Activated naive CD8-positive, alpha-beta T cell (primary cell): ENCODE data around the gene DRGX.

Source experiments
- H3K27ac Mint-ChIP-seq: one replicate; pipeline ENCODE4 v1.8.0; 2021; ENCODE audit warnings: mixed read lengths
- H3K27me3 Mint-ChIP-seq: one replicate; pipeline ENCODE4 v1.8.0; 2021; ENCODE audit warnings: mixed read lengths
- H3K36me3 Mint-ChIP-seq: one replicate; pipeline ENCODE4 v1.8.0; 2021; ENCODE audit warnings: mixed read lengths
- H3K4me1 Mint-ChIP-seq: one replicate; pipeline ENCODE4 v1.8.0; 2021; ENCODE audit warnings: low read depth, mixed read lengths
- H3K4me3 Mint-ChIP-seq: one replicate; pipeline ENCODE4 v1.8.0; 2021; ENCODE audit warnings: mild to moderate bottlenecking, mixed read lengths
- H3K9me3 Mint-ChIP-seq: one replicate; pipeline ENCODE4 v1.8.0; 2021; ENCODE audit warnings: low read depth, mixed read lengths

DRGX gene

DNA sequence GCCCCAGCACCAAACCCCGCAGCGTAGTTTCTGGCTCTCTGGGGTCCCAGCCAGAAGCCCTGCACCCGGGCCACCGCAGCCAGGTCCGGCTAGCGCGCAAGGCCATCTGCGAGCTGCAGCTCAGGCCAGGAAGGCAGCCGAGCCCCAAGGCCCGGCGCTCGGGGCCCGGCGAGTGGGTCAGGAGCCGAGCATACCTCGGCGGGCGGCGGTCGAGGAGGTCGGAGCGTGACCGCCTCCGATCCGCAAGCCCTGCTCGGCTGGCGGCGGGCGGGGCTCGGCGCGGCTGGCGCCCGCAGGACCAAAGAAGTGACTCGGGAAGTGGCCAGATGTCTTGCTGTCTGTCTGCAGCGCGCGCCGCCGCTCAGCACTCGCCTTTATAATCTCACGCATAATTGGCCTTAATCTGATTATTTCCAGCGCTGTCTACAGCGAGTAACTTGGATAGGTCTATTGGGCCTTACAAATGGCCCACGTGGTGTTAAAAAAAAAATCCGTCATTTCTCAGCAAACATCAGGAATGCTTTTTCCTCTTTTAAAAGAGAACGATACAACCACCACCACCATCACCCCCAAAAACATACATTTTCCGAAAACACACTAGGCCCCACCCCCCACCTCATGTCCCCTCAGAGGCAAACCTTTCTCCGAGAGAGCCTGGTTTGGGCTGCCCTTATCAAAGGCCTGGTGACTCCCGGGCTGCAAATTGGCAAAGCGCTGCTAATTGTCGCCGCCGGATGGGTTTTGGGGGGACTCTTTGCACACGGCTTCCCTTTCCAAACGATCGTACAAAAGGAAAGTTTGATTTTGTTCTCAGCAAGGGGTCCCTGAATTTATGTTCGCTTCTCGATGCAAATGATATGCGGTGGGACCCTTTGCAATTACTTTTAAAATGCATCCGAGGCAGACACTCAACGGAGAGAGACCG lies at the start of gene DRGX:
Gene DRGX (minus strand): TSS at position 349 of the 925 bp plus-strand sequence. CDS start 649 bp downstream, outside the sequence.
- Mint-ChIP-seq H3K27ac (no peak within 1 kb of the TSS), H3K36me3 (no peaks in the 10 kb centered on the region), H3K4me3 (peak within 1 kb of the TSS; percentile 23), H3K4me1 (peaks cover 17% of the 10 kb centered on the region), H3K9me3 (no peaks in the 10 kb centered on the region), H3K27me3 (peaks cover 53% of the 10 kb centered on the region)

DNA sequence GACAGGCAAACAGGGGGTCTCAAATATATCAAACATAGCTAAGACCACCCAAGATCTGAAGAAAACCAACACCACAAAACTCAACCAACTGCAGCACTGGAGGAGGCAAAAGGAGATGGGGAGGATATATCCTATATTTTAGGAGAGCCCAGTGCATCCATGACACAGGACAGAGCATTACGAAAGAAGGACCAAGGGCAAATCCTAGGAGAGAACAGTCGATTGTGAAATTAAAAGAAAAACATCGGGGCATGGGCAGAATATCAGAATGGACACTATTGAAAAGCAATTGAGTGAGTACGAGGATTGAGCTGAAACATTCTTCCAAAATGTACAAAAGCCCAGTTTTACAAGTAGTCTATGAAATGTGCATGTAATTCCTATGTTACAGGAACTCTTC lies 48.5 kb upstream of the DRGX start:
- Mint-ChIP-seq H3K27me3 (no peaks in the 10 kb centered on the region), H3K4me3 (no peak overlapping the region), H3K27ac (no peak overlapping the region), H3K36me3 (peaks cover 9% of the 10 kb centered on the region), H3K9me3 (peaks cover 8% of the 10 kb centered on the region), H3K4me1 (peaks cover 17% of the 10 kb centered on the region)

DNA sequence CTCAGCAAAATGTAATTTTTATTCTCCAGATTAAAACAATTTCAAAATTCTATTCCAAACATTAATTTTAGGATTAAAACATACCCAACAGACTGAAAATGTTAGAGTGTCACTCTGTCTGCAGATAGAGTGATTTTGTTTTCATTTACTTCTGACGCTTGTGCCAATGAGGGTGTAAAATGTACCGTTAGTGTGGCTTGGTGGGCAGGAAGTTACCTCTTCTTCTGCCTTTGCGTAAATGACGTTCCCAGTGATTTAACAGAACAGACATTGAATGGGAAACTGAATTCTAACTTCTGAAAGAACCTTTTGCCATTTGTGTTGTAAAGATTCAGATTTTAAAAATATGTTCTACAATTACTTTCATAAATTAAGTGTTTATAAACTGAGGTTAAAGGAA lies 47.0 kb upstream of the DRGX start:
- Mint-ChIP-seq H3K27ac (no peak overlapping the region), H3K4me1 (peaks cover 17% of the 10 kb centered on the region), H3K36me3 (peaks cover 10% of the 10 kb centered on the region), H3K27me3 (no peaks in the 10 kb centered on the region), H3K9me3 (no peaks in the 10 kb centered on the region), H3K4me3 (no peak overlapping the region)

DNA sequence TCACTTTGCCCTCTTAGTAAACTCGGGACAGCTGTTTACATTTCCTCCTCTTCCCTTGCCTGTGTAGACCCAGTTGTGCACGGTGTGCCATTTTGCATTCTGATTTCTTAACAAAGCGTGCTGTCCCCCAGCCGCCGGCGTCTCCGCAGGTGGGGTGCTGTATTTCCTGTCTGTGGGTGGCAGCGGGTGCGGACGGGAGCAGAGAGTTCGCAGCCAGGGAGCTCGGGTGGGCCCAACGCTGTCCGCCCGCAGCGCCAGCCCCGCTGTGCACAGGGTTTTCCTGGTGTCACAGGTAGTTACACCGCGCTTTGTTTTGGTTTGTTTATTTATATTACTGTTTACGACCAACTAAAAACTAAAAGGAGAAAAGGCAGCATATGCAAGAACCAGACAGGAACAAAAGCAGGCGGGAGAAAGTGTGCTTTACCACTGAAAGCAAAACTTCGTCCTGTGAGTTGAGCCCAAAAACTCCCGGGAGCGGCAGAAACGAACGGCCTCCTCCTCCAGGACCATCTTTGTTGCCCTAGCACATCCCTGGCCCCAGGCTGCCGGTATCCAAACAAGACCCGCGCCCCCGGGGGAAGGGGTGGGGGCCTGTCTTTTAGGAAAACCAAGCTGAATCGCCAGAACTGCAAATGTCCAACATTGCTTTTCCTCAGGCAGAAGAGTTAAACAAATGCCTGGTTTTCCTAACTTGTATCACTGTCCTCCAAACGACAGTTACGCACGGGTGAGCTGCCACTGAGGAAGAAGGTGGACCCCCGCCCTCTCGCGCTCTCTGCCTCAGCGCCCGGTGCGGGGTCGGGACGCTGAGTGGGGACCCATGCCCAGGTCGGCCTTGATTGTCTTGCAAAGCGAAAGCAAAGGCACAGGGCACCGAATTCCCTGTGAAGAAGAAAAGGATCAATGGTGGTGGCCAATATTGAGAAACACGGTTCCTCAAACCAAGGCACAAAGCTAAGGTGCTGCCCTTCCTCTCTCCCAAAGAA lies 45.9 kb upstream of the DRGX start:
- Mint-ChIP-seq H3K27ac (no peak overlapping the region), H3K4me3 (peak overlapping the region; percentile 60), H3K36me3 (peaks cover 15% of the 10 kb centered on the region)

DNA sequence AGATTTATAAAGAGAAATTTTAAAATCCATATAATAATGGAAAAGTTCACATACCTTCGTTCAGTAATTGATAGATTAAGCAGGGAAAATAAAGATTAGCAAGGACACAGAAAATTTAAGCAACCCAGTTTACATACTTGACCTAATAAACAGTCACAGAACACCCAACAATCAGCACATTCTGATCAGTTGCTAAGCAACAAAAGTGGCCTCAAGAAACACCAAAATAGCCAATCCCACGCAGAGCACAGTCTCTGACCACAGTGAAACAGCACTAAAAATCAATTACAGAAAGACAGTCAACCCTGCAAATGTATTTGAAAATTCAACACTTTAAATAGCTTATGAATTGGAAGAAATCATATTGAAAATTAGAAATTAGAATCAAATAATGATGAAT lies 39.3 kb upstream of the DRGX start:
- peaks cover 27% of the 10 kb centered on the region for H3K36me3 Mint-ChIP-seq
- peaks cover 10% of the 10 kb centered on the region for H3K9me3 Mint-ChIP-seq
- no peaks in the 10 kb centered on the region for H3K4me1 Mint-ChIP-seq
- no peak overlapping the region for H3K4me3 Mint-ChIP-seq
- no peak overlapping the region for H3K27ac Mint-ChIP-seq
- no peaks in the 10 kb centered on the region for H3K27me3 Mint-ChIP-seq

More for the DNA sequence above, 45.9 kb upstream of the DRGX start:
- H3K9me3 Mint-ChIP-seq: no peaks in the 10 kb centered on the region
- H3K27me3 Mint-ChIP-seq: no peaks in the 10 kb centered on the region
- peaks cover 17% of the 10 kb centered on the region for H3K4me1 Mint-ChIP-seq

DNA sequence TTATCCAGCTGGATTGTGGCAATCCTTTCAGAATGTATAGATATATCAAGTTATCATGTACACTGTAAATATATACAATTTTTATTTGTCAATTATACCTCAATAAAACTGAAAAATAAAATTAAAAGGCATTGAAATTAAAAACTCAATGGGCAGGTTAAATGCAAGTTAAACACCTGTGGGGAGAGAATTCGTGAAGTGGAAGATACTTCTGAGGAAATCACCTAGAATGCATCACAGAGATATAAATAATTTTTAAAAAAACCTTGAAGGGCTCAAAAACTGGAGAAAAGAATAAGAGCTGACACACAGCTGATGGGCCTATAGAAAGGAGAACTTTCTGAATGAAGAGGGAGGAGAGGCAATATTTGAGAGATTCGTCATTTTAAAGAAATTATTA lies 37.2 kb upstream of the DRGX start:
- peaks cover 25% of the 10 kb centered on the region for H3K36me3 Mint-ChIP-seq
- no peak overlapping the region for H3K4me3 Mint-ChIP-seq
- no peak overlapping the region for H3K27ac Mint-ChIP-seq
- H3K9me3 Mint-ChIP-seq: peaks cover 10% of the 10 kb centered on the region
- no peaks in the 10 kb centered on the region for H3K27me3 Mint-ChIP-seq
- no peaks in the 10 kb centered on the region for H3K4me1 Mint-ChIP-seq

DNA sequence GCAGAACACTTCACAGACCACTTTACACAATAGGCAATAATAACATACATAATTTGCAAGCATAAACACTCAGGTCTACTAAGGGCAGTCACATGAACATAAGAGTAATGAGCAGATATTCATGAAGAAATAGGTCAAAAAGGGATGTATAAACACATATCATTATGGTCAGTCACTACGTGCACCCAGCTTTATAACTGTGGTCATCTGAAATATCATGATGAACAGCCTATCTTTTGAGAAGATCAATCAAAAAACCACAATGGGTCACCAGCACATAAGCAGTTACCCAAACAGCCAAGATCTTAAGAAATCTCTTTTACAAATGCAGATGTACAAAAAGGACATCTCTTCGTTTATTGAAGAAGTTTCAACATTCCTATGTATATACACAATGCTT lies 35.5 kb upstream of the DRGX start:
- Mint-ChIP-seq H3K4me1 (no peaks in the 10 kb centered on the region), H3K27ac (no peak overlapping the region), H3K4me3 (no peak overlapping the region), H3K9me3 (peaks cover 10% of the 10 kb centered on the region), H3K27me3 (no peaks in the 10 kb centered on the region), H3K36me3 (peaks cover 20% of the 10 kb centered on the region)

DNA sequence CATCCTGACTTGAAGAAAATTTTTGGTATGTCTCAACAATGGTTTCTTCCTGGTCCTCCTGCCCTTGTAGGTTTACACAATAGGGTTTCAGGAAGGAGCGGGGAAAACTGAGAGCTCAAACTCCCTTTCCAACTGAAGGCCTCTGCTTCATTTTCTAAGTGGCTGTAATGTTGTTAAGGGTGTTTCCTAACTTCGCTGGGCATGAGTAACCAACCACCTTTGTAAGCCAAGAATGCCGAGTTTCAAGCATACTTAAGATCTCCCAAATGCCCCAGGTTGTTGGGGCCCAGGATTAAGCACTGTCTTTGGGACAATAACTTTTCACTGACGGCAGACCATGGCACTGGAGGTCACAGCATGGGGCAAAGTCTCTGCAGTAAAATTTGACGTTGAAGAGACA lies 33.6 kb upstream of the DRGX start:
- peaks cover 10% of the 10 kb centered on the region for H3K9me3 Mint-ChIP-seq
- peaks cover 17% of the 10 kb centered on the region for H3K36me3 Mint-ChIP-seq
- H3K4me1 Mint-ChIP-seq: no peaks in the 10 kb centered on the region
- H3K4me3 Mint-ChIP-seq: no peak overlapping the region
- H3K27ac Mint-ChIP-seq: no peak overlapping the region
- peaks cover 2% of the 10 kb centered on the region for H3K27me3 Mint-ChIP-seq

DNA sequence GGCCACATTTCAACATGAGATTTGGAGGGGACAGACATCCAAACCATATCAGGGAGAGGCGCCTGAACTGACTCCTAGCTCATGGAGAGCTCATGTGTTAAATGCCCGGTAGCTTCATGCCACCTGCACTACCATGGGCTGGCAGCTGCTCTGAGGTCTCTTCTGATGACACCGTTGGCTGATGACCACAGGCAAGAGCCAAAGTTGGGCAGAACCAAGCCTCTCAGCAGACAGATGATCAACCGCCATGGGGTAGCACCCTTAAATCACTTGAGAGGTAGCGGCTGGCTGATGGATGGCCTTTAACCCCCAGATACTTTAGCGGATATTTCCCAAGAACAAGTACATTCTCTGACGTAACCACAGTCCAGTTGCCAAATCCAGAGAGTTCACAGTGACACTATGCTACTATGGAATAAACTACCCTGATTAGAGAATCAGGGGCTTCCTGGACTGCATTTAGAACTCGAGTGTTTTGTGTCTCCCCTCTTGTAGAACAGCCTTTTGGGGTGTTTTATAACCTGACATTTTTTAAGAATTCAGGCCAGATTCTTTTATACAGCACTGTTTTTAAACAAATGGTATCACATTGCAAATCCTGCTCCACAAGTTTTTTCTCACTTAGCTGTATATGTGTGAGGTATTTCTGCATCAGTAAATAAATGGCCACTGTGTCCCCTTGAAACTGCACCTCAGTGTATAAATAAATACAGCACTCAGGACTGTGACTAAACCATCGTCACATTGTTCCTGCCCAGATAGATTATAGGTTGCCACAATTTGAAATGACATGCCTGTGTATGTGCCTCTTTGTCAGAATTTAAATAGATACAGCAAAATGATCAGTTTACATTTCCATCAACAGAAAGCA lies 30.8 kb upstream of the DRGX start:
- H3K27ac Mint-ChIP-seq: no peak overlapping the region
- no peak overlapping the region for H3K4me3 Mint-ChIP-seq
- peaks cover 12% of the 10 kb centered on the region for H3K36me3 Mint-ChIP-seq
- H3K9me3 Mint-ChIP-seq: no peaks in the 10 kb centered on the region
- H3K27me3 Mint-ChIP-seq: peaks cover 2% of the 10 kb centered on the region
- H3K4me1 Mint-ChIP-seq: no peaks in the 10 kb centered on the region

DNA sequence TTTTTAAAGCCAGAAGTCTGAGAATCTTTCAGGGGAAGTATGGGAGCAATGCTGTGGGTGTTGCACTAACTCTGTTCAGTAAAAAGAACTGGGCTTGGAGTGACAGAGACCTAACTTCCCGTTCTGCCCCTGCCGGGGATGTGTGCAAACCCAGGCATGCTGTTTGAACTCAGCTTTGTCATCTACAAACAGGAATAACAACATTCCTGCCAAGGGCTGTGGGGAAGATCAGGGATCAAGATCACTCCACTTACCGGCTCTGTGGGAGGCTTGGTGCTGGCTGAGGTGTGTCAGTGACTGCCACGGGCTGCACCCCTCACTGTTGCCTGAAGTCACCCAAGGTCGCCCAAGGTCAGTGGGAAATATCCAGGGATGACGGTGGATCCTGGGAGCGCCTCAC lies 23.1 kb upstream of the DRGX start:
- H3K27me3 Mint-ChIP-seq: peaks cover 3% of the 10 kb centered on the region

DNA sequence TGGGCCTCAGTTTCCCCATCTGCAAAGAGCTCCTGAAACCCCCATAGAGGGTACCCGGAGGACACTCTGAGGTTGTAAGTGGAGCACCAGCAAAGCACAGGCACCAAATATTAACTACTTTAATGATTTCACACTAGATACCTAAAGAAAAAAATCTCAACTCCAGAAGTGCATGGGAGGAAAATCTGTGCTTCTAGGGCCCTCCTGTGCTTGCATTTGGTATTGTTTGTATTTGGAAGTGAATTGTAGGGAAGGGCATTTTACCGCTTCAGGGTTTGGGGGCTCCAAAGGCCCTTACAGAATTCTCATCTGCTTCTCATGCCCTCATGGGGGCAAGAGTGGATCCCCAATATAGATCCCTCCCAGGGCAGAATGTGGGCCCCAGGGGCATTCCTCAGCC lies 22.4 kb upstream of the DRGX start:
- H3K4me3 Mint-ChIP-seq: no peak overlapping the region
- no peaks in the 10 kb centered on the region for H3K4me1 Mint-ChIP-seq
- peaks cover 3% of the 10 kb centered on the region for H3K27me3 Mint-ChIP-seq
- H3K9me3 Mint-ChIP-seq: no peaks in the 10 kb centered on the region
- no peaks in the 10 kb centered on the region for H3K36me3 Mint-ChIP-seq
- no peak overlapping the region for H3K27ac Mint-ChIP-seq

More for the DNA sequence above, 23.1 kb upstream of the DRGX start:
- H3K9me3 Mint-ChIP-seq: no peaks in the 10 kb centered on the region
- no peaks in the 10 kb centered on the region for H3K36me3 Mint-ChIP-seq
- no peak overlapping the region for H3K27ac Mint-ChIP-seq
- no peak overlapping the region for H3K4me3 Mint-ChIP-seq
- H3K4me1 Mint-ChIP-seq: no peaks in the 10 kb centered on the region

DNA sequence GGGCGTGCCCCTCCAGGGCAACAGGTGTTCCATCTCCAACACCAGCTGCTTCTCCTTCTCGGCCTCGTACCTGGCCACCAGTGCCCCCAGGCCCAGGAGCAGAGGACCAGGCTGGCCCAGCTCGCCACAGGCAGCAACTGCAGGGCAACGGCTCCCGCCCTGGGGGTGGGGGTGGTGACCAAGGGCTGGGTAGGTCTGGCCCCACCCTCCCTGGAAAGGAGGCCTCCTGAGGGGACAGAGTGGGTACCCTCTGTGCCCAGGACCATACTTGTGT lies 22.1 kb upstream of the DRGX start:
- no peaks in the 10 kb centered on the region for H3K4me1 Mint-ChIP-seq
- no peaks in the 10 kb centered on the region for H3K9me3 Mint-ChIP-seq
- no peak overlapping the region for H3K27ac Mint-ChIP-seq
- no peaks in the 10 kb centered on the region for H3K36me3 Mint-ChIP-seq
- no peak overlapping the region for H3K4me3 Mint-ChIP-seq
- H3K27me3 Mint-ChIP-seq: peaks cover 3% of the 10 kb centered on the region

DNA sequence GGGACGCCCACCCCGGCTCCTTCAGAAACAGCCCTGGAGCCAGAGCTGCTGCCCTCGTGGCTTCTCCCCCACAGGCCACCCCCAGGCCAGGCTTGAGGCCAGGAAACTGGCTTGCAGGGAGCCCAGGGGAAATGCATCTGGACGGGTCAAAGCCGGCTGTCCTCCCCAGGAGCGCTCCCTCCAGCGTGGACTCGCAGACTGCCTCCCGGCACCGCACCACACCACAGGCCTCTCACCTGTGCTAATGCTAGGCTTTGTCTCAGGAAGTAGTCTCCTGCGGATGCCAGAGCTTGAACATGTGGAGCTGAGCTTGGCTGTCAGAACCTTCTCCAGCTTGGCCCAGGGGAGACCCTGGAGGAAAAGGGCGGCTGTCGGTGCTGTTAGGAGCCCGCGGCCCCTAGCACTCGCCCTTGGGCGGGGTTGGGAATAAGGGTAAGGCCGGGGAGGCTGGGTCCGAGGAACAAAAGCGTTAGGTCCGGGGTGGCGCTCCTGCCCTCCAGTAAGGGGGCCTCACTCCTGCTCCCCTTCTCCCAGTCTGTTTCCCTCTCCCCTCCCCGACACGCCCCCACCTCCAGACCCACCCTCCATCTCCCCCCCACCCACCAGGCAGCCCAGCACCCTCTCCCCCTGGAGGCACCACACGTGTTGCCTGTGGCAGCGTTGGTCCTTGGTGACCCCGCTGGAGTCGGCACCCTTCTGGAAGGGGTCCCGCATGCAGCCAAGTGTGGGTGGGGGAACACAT lies 21.6 kb upstream of the DRGX start:
- Mint-ChIP-seq H3K4me1 (no peaks in the 10 kb centered on the region), H3K9me3 (no peaks in the 10 kb centered on the region), H3K4me3 (no peak overlapping the region), H3K27me3 (peaks cover 3% of the 10 kb centered on the region), H3K27ac (no peak overlapping the region), H3K36me3 (no peaks in the 10 kb centered on the region)

DNA sequence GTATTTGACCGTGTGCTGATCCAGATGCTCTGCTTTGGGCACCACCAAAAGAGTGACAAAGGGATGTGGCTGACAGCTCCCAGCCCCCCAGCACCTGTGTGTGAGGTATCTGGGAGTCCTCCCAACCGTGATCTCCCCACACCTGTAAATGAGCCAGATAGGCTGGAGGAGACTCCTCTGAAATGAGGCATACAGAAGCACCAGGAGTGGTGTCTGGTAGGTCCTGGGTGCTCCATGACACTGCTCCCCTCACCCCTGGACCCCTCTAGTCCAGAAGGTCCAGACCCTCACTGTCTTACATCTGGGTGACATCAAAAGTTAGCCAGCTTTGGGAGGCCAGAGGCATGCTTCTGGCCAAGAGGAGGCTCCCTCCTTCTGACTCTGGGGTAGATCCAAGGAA lies 20.0 kb upstream of the DRGX start:
- Mint-ChIP-seq H3K27me3 (peaks cover 3% of the 10 kb centered on the region), H3K4me1 (no peaks in the 10 kb centered on the region), H3K27ac (no peak overlapping the region), H3K9me3 (no peaks in the 10 kb centered on the region), H3K4me3 (no peak overlapping the region), H3K36me3 (no peaks in the 10 kb centered on the region)
